ENCODE results near the gene JARID2. TPM values are rescaled to one million over a fixed set of nuclear protein-coding genes. Genes with fewer than 3 reads are reported as not detected.
"Not testable (repeated sequence)": the region's sequence is repeated elsewhere in the genome, so short reads cannot be mapped to it uniquely, and the experiment has no call there.

The JARID2 gene
- total and polyA plus RNA-seq, 12 donors: 2.3 to 11.6 (median 8.7) TPM

GRCh38 chr6:15296249-15296648 lies 50.4 kb downstream of the JARID2 start:
- DNase-seq (no peak), ATAC-seq (no peak)
- peaks cover 2 to 78% (median 58%) of the 10 kb centered on the region in 9 donors for H3K4me1 ChIP-seq
- H3K27ac ChIP-seq: peak overlapping the region in 3 of 10 donors; percentile 12 to 47 (median 15)
- H3K4me3 ChIP-seq: no peak overlapping the region
- intact Hi-C loops (cut with DNase I): loop anchor here in 1 of 10 donors (5.0 kb wide), 1 partner anchor 39 kb away; no protein-coding TSS in a partner anchor
- no peaks in the 10 kb centered on the region for H3K36me3 ChIP-seq
- H3K27me3 ChIP-seq: no peaks in the 10 kb centered on the region
- no peaks in the 10 kb centered on the region for H3K9me3 ChIP-seq
- TF ChIP-seq, protein P1, sequence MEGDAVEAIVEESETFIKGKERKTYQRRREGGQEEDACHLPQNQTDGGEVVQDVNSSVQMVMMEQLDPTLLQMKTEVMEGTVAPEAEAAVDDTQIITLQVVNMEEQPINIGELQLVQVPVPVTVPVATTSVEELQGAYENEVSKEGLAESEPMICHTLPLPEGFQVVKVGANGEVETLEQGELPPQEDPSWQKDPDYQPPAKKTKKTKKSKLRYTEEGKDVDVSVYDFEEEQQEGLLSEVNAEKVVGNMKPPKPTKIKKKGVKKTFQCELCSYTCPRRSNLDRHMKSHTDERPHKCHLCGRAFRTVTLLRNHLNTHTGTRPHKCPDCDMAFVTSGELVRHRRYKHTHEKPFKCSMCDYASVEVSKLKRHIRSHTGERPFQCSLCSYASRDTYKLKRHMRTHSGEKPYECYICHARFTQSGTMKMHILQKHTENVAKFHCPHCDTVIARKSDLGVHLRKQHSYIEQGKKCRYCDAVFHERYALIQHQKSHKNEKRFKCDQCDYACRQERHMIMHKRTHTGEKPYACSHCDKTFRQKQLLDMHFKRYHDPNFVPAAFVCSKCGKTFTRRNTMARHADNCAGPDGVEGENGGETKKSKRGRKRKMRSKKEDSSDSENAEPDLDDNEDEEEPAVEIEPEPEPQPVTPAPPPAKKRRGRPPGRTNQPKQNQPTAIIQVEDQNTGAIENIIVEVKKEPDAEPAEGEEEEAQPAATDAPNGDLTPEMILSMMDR (IDR thresholded peaks at IDR 0.05): no peak
- 75% methylated on average over 5 of the region's 5 CpGs for WGBS, 2 donors

DNA sequence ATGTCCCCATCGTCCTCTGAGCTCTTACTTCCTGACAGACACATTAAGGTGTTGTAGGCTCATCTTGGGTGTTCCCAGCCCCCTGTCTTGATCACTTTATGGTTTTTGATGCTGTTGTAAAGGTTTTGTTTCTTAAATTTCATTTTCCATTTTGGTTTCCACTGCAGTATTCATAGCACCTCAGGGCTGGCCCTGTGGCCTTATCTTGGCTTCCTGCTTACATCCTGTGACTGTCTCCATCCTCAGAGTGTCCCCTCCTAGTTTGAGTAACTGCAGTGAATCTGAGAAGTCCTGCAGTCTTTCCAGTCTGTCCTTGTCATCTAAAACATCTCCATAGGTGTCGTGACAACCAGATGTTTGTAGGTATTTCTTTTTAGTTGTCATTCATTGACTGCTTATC lies 50.9 kb downstream of the JARID2 start:
- Histone ChIP-seq H3K4me1 (peaks cover 2 to 78% (median 60%) of the 10 kb centered on the region in 9 donors), H3K9me3 (no peaks in the 10 kb centered on the region), H3K27ac (peak overlapping the region in 3 of 10 donors; percentile 15 to 65 (median 47)), H3K4me3 (no peak overlapping the region), H3K27me3 (no peaks in the 10 kb centered on the region), H3K36me3 (no peaks in the 10 kb centered on the region)
- TF ChIP-seq, protein P1 (IDR thresholded peaks at IDR 0.05): no peak
- no peak for DNase-seq
- ATAC-seq: peak in 2 of 8 donors; percentile 41 to 54
- intact Hi-C loops (cut with DNase I): loop anchor here in 1 of 10 donors (5.0 kb wide), 1 partner anchor 39 kb away; no protein-coding TSS in a partner anchor
- WGBS, 2 donors: 56 to 58% methylated on average over 2 of the region's 2 CpGs

GRCh38 chr6:15297167-15297566 lies 51.3 kb downstream of the JARID2 start:
- WGBS, 2 donors: 94% methylated on average over 12 of the region's 12 CpGs
- not testable (repeated sequence) for H3K9me3 ChIP-seq, H3K4me3 ChIP-seq, H3K27me3 ChIP-seq, ATAC-seq, DNase-seq, H3K36me3 ChIP-seq
- Histone ChIP-seq H3K27ac (peak overlapping the region in 1 of 10 donors; percentile 65), H3K4me1 (peaks cover 2 to 82% (median 64%) of the 10 kb centered on the region in 9 donors)
- intact Hi-C loops (cut with DNase I): loop anchor here in 1 of 10 donors (5.0 kb wide), 1 partner anchor 40 kb away; no protein-coding TSS in a partner anchor

DNA sequence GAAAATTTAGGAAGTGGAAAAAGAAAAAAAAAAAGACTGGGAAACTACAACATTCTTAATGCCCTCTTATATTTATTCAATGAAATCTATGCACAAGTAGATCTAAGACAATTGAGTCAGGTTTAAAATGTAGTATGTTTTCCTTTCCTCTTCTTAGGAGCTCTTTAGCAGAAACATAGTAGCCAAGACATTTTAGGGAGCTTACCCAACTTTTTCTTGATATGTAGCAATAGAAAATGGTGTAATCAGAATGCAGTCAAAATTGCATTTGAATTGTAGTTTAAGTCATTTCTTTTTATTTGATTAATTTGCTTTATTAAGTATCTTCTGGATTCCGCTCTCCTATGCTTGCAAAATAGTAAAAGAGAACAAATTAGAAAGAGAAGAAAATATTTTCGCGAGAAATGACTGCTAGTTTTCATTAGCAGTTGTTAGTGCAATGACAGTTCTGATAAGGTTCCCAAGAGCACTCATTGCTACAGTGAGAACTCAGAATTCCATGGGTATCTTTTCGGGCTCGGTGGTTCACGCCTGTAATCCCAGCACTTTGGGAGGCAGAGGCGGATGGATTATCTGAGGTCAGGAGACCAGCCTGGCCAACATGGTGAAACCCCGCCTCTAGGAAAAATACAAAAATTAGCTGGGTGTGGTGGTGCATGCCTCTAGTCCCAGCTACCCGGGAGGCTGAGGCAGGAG lies 52.2 kb downstream of the JARID2 start:
- Histone ChIP-seq H3K27ac (peak overlapping the region in 1 of 10 donors; percentile 65), H3K9me3 (no peaks in the 10 kb centered on the region), H3K27me3 (no peaks in the 10 kb centered on the region), H3K36me3 (no peaks in the 10 kb centered on the region), H3K4me3 (no peak overlapping the region), H3K4me1 (peaks cover 2 to 79% (median 60%) of the 10 kb centered on the region in 9 donors)
- intact Hi-C loops (cut with DNase I): loop anchor here in 1 of 10 donors (5.0 kb wide), 1 partner anchor 41 kb away; no protein-coding TSS in a partner anchor
- WGBS, 2 donors: 57 to 58% methylated on average over 9 of the region's 9 CpGs
- no peak for DNase-seq
- peak in 1 of 8 donors; percentile 32 for ATAC-seq
- TF ChIP-seq, protein P1 (IDR thresholded peaks at IDR 0.05): no peak

All from heart right ventricle (tissue), 16 donors.